ENCODE data around the gene ZFAND3. TPM values are rescaled to one million over a fixed set of nuclear protein-coding genes. Genes with fewer than 3 reads are reported as not detected.

ZFAND3 gene
- total and polyA plus RNA-seq, 2 of the 4 experiments (the other 2 are of a cell fraction), result 10.9 to 26.7 TPM

GRCh38 chr6:37987018-37987417 lies 167.5 kb downstream of the ZFAND3 start:
- Histone ChIP-seq H2AK9ac (replicated peaks; ENCODE audit: low read depth, low read length, poor library complexity) (no peak overlapping the region), H2AFZ (replicated peaks; ENCODE audit: low read length, poor library complexity) (no peak overlapping the region), H4K8ac (ENCODE audit: low read depth in 2 of 2, low read length in 2 of 2) (no peak overlapping the region), H3K27ac (ENCODE audit: insufficient read depth, low read length) (no peak overlapping the region), H2BK5ac (ENCODE audit: low read depth, low read length, poor library complexity, severe bottlenecking) (no peak overlapping the region), H2BK15ac (ENCODE audit: low read depth, low read length) (no peak overlapping the region), H3K9me3 (ENCODE audit: control insufficient read depth, insufficient read depth, low read length) (no peaks in the 10 kb centered on the region), H4K5ac (ENCODE audit: low read depth, low read length) (no peak overlapping the region), H2AK5ac (ENCODE audit: low read depth, low read length) (no peak overlapping the region), H3K79me1 (ENCODE audit: low read depth in 1 of 2, low read length in 2 of 2) (peaks cover 31 to 87% of the 10 kb centered on the region in 2 experiments), H4K91ac (ENCODE audit: insufficient read depth, low read depth, low read length) (no peak overlapping the region), H3K4me2 (ENCODE audit: low read depth, low read length) (no peak overlapping the region), H3K36me3 (ENCODE audit: control insufficient read depth, insufficient read depth, low read length) (no peaks in the 10 kb centered on the region), H3K4ac (ENCODE audit: low read depth, low read length) (no peak overlapping the region), H3K9ac (ENCODE audit: low read depth, low read length) (no peak overlapping the region), H4K20me1 (ENCODE audit: insufficient read depth, low read length) (peaks cover 88% of the 10 kb centered on the region), H3K23ac (ENCODE audit: low read depth, low read length) (no peak overlapping the region), H2BK120ac (ENCODE audit: low read depth, low read length) (no peak overlapping the region), H3K27me3 (ENCODE audit: control insufficient read depth, insufficient read depth, low read length) (no peaks in the 10 kb centered on the region), H2BK20ac (ENCODE audit: low read depth, low read length) (no peak overlapping the region), H3K4me1 (ENCODE audit: control insufficient read depth, insufficient read depth, low read length) (peaks cover 19% of the 10 kb centered on the region), H3K4me3 (ENCODE audit: insufficient read depth, low read depth, low read length) (no peak overlapping the region), H3K56ac (ENCODE audit: extremely low read depth, insufficient read depth, low read length) (no peak overlapping the region), H3K9me1 (ENCODE audit: insufficient read depth, low read length) (peaks cover 19% of the 10 kb centered on the region), H3K18ac (ENCODE audit: low read depth, low read length) (no peak overlapping the region), H3K14ac (replicated peaks; ENCODE audit: low read depth, low read length) (no peak overlapping the region)
- peak; percentile 60 for DNase-seq
- CTCF ChIA-PET, result no interaction called here
- no CpG with 5 or more reads among the region's 1 CpG for WGBS, 2 experiments (ENCODE audit: extremely low coverage in 2 of 2, insufficient read length in 1 of 2)
- no TSS peak for BruUV-seq (replicated peaks)
- ATAC-seq (ENCODE audit: low read depth), result peak; percentile 50
- POLR2A ChIA-PET (ENCODE audit: unreplicated experiment), result no interaction called here
- TF ChIP-seq, protein P1, sequence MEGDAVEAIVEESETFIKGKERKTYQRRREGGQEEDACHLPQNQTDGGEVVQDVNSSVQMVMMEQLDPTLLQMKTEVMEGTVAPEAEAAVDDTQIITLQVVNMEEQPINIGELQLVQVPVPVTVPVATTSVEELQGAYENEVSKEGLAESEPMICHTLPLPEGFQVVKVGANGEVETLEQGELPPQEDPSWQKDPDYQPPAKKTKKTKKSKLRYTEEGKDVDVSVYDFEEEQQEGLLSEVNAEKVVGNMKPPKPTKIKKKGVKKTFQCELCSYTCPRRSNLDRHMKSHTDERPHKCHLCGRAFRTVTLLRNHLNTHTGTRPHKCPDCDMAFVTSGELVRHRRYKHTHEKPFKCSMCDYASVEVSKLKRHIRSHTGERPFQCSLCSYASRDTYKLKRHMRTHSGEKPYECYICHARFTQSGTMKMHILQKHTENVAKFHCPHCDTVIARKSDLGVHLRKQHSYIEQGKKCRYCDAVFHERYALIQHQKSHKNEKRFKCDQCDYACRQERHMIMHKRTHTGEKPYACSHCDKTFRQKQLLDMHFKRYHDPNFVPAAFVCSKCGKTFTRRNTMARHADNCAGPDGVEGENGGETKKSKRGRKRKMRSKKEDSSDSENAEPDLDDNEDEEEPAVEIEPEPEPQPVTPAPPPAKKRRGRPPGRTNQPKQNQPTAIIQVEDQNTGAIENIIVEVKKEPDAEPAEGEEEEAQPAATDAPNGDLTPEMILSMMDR (conservative IDR thresholded peaks at IDR 0.05; ENCODE audit: low read depth, low read length), result no peak
- TF ChIP-seq USF2 (IDR thresholded peaks at IDR 0.05; ENCODE audit: low read depth, low read length) (no peak), CHD1 (IDR thresholded peaks at IDR 0.05; ENCODE audit: low read depth, low read length) (no peak), POLR2A (IDR thresholded peaks at IDR 0.05; ENCODE audit: low read depth, low read length) (no peak), MAZ (IDR thresholded peaks at IDR 0.05; ENCODE audit: borderline replicate concordance, low read depth, low read length) (no peak)
- dilution Hi-C loops (cut with HindIII; ENCODE audit: low sequenced_read_pairs, unreplicated experiment), result no loop called here
- intact Hi-C loops (cut with micrococcal nuclease), result no loop called here
- in situ Hi-C loops (cut with MboI; ENCODE audit: low sequenced_read_pairs), result no loop called here

All from IMR-90 (cell line).